ENCODE results near the gene DRG2.

Gene DRG2, protein sequence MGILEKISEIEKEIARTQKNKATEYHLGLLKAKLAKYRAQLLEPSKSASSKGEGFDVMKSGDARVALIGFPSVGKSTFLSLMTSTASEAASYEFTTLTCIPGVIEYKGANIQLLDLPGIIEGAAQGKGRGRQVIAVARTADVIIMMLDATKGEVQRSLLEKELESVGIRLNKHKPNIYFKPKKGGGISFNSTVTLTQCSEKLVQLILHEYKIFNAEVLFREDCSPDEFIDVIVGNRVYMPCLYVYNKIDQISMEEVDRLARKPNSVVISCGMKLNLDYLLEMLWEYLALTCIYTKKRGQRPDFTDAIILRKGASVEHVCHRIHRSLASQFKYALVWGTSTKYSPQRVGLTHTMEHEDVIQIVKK

DNA sequence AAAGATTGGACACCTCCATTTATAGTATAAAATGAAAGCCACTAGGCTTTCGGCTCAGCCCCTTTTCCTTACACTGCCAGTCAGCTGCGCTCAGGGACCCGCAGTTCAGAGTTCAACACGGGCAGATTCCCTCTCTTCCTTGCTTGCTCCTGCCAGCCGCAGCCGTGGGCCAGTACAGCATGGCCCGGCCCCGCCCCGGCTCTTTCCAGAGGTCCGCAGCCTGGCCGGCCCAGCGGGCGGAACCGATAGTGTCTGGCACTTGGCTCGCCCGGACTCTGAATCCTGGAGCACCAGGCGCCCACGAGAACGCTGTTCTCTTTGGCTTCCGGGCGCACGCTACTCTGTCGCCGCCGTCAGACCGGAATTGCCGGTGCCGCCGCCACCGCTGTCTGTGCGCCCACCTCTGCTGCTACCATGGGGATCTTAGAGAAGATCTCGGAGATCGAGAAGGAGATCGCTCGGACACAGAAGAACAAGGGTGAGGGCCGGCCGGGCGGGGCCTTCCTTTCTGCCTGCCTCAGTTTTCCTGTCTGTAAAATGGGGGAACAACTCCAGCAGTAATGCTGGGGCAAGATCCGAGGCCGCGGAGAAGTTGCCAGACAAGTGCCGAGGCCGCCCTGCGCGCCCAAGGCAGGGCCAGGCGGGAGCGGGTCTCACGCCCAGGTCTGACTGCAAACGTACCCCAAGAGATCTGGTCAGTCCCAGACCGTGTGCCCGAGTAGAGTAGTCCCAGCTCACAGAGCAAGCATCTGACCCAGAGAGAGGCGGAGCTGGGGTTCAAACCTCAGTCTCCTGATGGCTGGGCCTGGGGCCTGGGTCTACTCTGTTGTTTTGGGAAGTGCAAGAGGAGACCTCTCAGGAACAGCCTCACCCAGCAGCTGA lies at the start of gene DRG2:
DRG2 (plus strand) TSS at position 339 of the 882 bp plus-strand sequence; CDS start at position 415, 76 bp downstream.
- DNase-seq, result peak; percentile 90

DNA sequence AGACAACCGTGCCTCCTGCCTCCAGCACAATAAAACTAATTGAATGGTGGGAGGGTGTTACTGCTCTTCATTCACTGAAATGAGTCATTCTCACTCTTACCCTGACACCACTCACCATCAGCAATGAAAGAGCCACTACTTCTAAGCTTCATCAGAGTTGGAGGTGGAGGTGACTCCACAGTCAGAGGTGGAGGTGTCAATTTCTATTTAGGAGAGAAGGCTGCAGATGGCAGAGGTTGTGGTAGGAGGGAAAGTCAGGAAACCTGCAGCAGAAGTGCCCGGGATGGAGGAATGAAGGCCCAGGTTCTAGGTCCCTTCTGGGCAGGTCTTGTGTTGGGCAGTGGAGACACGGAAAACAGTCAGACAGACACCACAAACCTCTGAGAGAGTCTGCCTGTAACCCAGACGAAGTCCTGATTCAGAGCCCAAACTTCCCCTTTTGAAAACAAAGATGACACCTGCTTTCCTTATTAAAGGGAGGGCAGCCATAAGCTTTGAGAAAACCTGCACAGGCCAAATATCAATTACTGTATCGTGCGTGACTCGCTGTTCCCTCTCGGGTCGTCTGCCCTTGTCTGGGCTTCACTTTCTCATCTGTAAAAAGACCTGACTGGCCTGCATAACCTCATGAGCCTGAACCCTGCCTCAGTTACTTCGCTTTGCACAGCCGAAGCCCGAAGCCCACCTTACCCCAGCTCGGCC lies 49.4 kb upstream of the DRG2 start:
- no peak for DNase-seq

DNA sequence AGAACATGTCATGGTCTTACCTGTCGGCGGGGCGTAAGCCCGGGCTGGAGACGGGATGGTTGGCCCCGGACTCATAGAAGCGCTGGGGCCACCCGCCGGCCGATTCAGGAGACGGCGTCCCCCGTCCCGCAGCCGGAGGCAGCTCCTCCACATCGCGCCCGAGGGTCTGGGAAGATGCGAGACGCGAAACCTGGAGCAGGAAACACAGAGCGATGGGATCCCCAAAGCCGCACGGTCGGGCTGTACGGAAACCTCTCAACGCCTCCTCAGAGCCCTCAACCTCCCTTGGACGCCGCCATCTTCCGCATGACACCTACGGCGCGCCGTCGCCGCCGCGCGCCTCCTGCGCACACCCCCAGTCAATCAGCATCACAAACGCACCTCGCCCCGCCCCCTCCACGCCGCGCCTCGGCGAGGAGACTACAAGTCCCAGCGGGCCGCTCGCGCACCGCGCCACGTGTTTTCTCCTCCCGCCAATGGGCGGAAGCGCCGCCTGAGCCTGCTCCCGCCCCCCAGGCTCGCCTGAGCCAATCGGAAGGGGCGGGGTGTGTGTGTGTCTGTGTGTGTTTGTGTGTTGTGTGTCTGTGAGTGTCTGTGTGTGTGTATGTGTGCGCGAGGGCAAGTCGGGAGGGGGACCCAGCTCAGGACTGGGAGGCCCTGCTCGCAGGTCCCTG lies 48.8 kb upstream of the DRG2 start, which contains the start of the genes ATPAF2 and GID4:
ATPAF2 (minus strand) TSS at position 308 of the 674 bp plus-strand sequence; CDS start at position 153, 155 bp downstream.
GID4 (plus strand) TSS at position 548 of the 674 bp plus-strand sequence; CDS start at position 605, 57 bp downstream.
- peak; percentile 99 for DNase-seq

DNA sequence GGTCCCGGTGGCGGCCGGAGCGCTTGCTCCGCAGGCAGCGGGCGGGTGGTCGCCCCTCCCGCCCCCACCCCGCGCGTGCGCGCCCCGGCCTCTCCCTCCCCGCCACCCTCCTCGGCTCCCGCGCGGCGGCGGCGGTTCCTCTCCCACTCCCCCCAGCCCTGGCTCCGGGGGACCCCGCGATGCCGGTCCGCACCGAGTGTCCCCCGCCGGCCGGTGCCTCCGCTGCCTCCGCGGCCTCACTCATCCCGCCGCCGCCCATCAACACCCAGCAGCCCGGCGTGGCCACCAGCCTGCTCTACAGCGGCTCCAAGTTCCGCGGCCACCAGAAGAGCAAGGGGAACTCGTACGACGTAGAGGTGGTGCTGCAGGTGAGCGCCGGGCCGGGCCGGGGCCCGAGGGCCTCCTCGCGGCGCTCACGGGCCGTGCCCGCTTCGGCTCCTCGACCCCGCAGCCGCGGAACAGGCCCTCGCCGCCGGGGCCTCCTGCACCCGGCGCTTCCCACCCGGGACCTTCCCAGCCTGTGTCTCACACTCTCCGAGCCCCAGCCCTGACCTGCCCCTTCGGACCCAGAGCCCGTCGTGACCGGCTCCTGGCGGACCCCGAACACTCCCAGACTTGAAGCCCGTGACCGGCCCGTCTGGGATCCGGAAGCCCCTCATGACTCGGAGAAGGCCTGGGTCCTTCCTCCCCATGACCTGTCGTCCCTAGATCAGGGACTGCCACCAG lies 48.0 kb upstream of the DRG2 start:
- no peak for DNase-seq

DNA sequence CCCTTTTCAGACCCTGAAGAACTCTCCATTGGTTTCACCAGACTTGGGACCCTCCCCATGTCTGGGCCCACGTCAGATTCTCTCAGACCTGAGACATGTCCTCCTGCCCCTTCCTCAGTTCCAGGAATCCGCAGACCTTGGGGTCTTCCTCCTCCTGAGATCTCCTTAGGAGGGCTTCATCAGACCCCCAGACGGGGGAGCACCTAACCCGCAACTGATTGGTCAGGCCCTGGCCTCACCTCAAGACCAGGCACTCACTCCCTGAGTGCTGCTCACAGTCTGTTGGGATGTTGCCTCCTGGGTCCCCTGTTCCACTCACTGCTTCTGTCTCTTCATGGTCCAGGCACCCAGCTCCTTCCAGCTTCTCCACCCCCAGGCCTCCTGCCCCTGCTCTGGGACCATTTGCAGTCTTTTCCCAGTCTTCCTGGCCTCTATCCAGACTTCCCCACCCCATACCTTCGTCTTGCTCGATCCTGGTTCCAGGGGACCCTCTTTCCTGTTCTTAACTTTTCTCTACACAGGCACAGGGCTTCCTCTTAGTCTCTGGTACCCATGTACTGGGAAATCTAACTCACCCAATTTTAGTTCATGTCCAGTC lies 47.4 kb upstream of the DRG2 start:
- DNase-seq, result no peak

DNA sequence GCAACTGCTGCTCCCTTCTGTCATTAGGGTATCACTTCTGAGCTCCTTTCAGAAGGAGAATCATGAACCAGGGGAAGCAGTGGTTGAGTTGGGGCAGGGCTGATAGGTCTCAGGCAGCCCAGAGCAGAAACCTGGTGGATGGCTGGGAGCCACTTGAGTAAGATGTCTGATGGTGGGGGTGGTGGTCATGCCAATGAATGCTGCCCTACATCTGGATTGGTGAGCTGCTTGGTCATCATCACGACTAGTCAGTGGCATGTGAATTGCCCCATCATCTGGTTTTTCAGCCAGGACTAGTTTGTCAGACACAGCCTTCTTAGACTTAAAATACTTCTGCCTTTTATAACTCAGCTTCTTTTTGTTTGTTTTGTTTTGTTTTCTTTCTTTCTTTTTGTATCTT lies 46.0 kb upstream of the DRG2 start:
- DNase-seq, result peak; percentile 27

DNA sequence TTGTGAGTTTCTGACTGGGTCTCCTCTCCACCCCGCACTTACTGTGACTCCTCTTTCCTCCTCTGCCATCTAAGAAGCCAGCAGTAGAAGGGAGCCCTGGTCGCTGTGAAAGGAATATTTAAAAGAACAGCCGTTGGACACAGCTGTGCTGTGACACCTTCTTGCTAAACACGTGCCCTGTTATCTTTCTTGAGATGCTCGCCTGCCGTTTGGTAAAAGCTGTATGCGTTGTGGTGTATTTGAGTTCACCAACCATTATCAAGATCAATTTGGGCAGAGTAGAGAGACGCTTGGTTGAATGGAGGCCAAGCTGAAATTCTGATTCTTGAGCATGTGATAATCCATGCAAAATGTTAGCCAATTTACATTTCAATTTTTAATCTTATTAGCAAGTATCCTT lies 44.8 kb upstream of the DRG2 start:
- no peak for DNase-seq

DNA sequence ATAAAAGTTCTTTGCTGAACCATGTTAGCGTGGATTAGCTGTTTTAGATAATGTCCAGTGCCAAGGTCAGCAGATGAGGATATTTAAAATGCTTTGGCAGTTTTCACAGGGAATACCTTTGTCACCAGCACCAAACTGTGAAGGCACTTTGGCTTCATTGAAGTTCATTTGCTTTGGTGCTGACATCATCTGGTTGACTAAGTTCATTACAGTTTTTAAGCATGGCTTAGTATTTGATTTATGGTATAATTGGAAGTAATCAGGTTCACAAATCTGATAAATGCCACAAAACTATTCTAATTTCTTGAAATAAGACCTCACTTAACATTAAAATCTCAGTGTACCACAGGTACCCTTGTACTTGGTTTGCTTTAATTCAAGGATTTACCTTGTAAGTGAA lies 44.3 kb upstream of the DRG2 start:
- DNase-seq, result peak; percentile 19

DNA sequence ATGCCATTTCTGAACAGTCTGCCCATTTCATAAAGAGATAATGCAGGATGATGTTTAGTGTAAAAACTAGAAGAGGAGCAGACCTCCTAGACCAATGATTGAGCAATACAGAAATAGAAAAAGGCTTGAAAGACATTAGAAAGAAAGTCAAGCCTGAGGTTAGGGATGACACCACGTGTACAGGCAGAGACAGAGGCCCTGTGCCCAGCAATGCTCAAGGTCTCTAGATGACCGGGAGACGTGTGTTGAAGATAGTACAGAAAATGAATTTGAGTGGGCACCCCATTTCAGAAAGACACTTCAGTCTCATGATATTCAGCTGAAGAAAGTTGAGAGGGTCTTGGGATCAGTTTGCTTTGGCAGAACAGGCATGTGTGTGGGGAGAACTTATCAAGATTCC lies 43.1 kb upstream of the DRG2 start:
- DNase-seq, result no peak

DNA sequence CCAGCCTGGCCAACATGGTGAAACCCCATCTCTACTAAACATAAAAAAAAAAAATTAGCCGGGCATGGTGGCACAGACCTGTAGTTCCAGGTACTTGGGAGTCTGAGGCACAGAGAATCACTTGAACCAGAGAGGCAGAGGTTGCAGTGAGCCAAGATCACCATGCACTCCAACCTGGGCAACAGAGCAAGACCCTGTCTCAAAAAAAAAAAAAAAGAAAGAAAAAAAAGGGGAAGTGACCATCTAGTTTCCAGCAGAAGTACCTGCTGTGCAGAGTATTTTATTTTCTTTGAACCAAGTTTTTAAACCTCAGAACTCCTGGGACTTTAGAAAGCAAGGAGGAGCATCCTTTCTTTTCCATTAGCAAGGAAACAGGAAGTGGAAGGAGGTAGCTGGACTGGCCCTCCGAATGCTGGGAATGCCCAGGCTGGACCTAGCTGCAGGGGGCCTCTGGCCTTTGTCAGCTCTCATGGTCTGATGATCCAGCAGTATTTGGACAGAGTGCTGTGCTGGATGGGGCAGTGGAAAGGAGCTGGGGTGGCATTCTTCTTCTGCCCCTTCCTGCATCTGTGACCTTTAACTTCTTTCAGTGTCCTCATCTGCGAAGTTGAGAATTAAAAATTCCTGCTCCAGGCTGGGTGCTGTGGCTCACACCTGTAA lies 41.9 kb upstream of the DRG2 start:
- DNase-seq, result no peak

DNA sequence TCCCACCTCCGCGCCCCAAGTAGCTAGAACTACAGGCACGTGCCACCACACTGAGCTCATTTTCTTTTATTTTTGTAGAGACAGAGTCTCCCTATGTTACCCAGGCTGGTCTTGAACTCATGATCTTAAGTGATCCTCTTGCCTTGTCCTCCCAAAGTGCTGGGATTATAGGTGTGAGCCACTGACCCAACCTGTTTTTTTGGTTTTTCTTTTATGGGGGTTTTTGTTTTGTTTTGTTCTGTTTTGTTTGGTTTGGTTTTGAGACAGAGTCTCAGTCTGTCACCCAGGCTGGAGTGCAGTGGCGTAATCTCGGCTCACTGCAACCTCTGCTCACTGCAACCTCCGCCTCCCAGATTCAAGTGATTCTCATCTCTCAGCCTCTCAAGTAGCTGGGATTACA lies 32.2 kb upstream of the DRG2 start:
- DNase-seq, result no peak

DNA sequence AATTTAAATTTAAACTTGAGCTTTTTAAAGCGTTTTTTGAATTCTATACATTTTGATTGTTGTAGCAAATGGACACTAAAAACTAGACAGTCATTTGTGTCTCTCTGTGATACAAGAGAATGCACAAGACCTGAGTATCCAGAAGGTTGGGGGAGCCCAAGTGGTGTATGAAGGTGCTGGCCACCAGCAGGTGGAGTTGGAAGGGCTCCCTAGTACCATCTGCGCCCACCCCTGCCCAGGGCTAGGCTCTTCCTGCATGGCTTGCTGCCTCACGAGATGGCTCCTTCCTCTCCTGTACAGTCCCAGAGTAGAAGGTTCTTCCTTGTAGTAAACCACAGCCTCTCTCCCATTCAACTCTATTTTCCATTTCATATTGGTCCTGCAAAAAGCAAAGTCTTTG lies 31.5 kb upstream of the DRG2 start:
- no peak for DNase-seq

DNA sequence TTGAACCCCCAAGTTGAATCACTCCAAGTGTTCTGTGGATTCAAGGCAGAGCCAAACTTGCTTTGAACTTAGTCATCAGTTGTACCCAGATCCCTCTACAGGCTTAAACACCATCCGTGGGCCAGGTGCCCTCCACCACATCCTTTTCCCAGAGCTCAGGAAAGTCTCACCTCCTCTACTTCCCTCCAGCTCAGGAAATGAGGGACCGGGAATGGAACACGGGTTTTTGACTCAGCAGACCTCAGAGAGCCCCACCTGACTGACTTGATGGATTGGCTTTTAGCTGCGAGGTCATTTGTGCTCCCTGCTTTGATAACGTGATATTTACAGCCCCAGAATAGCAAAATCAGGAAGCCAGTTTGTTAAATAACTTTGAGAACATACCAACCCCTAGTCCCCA lies 28.5 kb upstream of the DRG2 start:
- no peak for DNase-seq

DNA sequence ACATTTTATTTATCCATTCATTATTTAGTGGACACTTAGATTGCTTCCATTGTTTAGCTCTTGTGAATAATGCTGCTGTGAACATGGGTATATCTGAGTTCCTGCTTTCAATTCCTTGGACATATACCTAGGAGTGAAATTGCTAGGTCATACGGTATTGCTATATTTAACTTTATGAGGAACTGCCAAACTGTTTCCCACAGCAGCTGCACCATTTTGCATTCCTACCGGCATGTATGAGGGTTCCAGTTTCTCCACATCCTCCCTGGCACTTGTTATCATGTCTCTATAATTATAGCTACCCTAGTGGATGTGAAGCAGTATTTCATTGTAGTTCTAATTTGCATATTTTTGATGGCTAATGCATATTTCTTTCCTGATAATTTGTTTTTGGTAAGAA lies 23.7 kb upstream of the DRG2 start:
- DNase-seq, result no peak

DNA sequence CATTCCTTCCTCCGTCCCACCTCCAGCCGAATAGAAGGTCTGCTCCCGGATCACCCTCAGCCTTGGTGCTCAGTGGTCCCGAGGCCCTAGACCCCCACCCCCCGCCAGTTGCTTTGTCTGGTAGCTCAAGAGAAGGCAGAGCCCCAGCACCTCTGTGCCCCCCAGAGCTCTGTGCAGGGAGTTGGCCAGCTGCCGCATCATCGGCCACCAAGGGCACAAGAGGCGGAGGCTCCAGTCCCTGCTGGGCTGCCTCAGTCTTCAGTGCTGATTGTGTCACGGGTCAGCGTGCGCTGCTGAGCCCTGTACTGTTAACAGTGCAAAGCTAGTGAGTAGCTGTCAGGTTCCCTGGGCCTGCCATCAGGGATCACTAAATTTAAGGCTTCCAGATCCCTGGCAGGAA lies 22.2 kb upstream of the DRG2 start:
- DNase-seq, result no peak

DNA sequence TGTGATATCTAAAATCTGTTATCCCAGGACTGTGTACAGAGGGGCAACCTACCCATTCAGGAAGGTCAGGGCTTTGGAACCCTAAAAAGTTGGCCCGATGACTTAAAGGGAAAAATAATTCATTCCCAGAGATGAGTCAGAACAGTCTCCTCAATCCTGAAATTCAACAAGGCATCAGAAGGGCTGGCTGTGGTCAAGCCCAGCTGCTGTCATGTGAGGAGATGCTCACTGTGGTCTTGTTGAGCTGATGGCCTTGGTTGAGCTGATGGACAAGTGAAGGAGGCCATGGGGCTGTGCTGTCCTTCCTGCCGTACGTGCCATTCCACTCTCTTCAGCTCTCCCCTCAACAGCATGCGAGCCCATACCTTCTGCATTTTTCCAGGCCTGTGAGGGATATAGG lies 20.9 kb upstream of the DRG2 start:
- DNase-seq, result no peak

DNA sequence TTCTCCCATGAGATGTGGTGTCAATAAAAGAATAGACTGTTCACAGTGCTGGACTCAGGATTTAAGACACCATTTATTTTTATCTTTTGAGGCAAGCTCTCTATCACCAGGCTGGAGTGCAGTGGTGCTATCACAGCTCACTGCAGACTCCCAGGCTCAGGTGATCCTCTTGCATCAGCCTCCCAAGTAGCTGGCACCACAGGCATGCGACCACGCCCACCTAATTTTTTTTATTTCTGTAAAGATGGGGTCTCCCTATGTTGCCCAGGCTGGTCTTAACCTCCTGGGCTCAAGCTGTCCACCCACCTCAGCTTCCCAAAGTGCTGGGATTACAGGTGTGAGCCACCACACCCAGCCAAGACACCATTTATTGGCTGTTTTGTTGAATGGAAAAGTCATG lies 18.6 kb upstream of the DRG2 start:
- no peak for DNase-seq

DNA sequence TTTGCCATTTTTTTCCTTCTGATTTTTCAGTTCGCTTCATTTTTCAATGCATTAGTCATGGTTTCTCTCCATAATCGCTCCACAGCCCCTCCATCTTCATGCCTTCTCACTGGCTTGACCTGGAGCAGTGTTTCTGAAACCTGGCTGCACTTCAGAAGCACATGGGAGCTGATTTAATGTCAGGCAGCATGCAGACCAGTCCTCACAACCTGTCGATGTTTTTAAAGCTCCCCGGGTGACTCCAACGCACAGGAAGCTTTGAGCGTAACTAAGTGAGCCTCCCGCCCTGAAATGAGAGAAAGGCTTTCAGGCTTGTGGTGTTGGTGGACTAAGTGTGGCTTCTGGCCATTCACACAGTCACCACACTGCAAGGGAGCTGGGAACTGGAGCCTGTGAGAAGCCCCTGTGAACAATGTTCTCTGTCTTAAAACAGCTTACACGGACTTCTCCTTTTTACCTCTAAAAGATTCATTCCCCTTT lies 16.8 kb upstream of the DRG2 start:
- peak; percentile 45 for DNase-seq

DNA sequence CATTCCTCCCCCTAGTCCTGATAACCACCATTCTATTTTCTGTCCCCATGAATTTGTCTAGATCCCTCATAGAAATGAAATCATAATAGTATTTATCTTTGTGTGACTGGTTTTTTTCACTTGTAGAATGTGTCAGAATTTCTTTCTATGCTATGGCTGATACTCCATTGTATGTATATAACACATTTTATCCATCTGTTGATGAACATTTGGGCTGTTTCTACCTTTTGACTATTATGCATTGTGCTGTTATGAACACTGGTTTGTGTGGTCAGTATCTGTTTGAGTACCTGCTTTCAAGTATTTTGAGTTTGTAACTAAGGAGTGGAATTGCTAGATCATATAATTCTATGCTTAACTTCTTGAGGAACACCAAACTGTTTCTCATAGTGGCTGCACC lies 16.0 kb upstream of the DRG2 start:
- no peak for DNase-seq

DNA sequence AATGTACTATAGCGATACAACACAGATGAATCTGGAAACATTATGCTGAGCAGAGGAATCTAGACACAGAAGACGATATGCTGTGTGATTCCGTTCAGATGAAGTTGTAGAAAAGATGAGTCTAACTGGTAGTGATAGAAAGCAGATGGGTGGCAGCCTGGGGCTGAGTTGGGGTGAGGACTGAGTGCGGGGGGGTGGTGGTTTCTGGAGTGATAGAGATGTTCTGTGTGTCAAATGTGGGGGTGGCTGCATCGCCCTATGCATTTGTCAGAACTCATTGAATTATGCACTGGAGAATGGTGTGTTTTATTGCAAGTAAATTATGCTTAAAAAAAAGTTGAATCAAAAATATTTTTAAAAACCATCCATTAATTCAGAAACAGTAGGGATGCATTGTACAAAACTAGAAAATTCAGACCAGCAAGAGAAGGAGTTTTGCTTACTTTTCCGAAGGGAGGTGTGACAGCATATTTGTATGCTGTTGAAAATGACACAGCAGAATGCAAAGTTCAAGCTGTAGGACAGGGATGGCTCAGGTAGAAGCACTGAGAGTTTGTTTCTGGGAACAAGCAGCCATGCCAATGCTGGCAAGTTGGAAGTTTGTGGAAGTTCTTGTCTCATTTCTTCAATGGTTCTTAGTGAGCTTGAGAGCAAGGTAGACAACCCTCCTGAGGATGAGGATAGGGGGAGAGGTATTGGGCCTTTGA lies 13.0 kb upstream of the DRG2 start:
- no peak for DNase-seq
